Measurements from ENCODE around the gene TSPEAR. TPM values are rescaled to one million over a fixed set of nuclear protein-coding genes. Genes with fewer than 3 reads are reported as not detected.
A peak's percentile ranks its signal among the peaks of the same experiment; 100 is the strongest.

The TSPEAR gene
- polyA plus RNA-seq, 6 donors from 2014 or later, result not detected

- Mint-ChIP-seq H3K27me3 (peaks cover 21 to 62% (median 46%) of the 10 kb centered on the region in 3 donors), H3K4me1 (no peaks in the 10 kb centered on the region), H3K36me3 (no peaks in the 10 kb centered on the region), H3K9me3 (peaks cover 0 to 4% (median 0%) of the 10 kb centered on the region in 7 donors), H3K27ac (no peak overlapping the region), H3K4me3 (peak overlapping the region in 1 of 8 donors; percentile 47)
- ATAC-seq (ENCODE audit: low read depth in 2 of 2) (no peak), DNase-seq (no peak)
Observed at GRCh38 chr21:44534688-44535087, 176.7 kb downstream of the TSPEAR start.

- ATAC-seq (ENCODE audit: low read depth in 2 of 2), result no peak
- H3K36me3 Mint-ChIP-seq, result no peaks in the 10 kb centered on the region
- H3K27me3 Mint-ChIP-seq, result peaks cover 21 to 59% (median 40%) of the 10 kb centered on the region in 3 donors
- peaks cover 0 to 4% (median 0%) of the 10 kb centered on the region in 7 donors for H3K9me3 Mint-ChIP-seq
- H3K4me3 Mint-ChIP-seq, result no peak overlapping the region
- no peak overlapping the region for H3K27ac Mint-ChIP-seq
- no peak for DNase-seq
- no peaks in the 10 kb centered on the region for H3K4me1 Mint-ChIP-seq
Observed at GRCh38 chr21:44533891-44534627, 177.3 kb downstream of the TSPEAR start.

GRCh38 chr21:44533121-44533890, 178.1 kb downstream of the TSPEAR start:
- Mint-ChIP-seq H3K27me3 (peaks cover 21 to 55% (median 32%) of the 10 kb centered on the region in 3 donors), H3K27ac (no peak overlapping the region), H3K36me3 (no peaks in the 10 kb centered on the region), H3K4me3 (no peak overlapping the region), H3K9me3 (peaks cover 0 to 4% (median 0%) of the 10 kb centered on the region in 7 donors), H3K4me1 (no peaks in the 10 kb centered on the region)
- ATAC-seq (ENCODE audit: low read depth in 2 of 2) (no peak), DNase-seq (no peak)

- Mint-ChIP-seq H3K27ac (no peak overlapping the region), H3K4me3 (no peak overlapping the region), H3K4me1 (no peaks in the 10 kb centered on the region), H3K27me3 (peaks cover 21 to 49% (median 28%) of the 10 kb centered on the region in 3 donors), H3K36me3 (no peaks in the 10 kb centered on the region), H3K9me3 (peaks cover 0 to 4% (median 0%) of the 10 kb centered on the region in 7 donors)
- DNase-seq, result no peak
- ATAC-seq (ENCODE audit: low read depth in 2 of 2), result no peak
Observed at GRCh38 chr21:44532712-44533111, 178.7 kb downstream of the TSPEAR start.

- H3K9me3 Mint-ChIP-seq, result peaks cover 0 to 4% (median 0%) of the 10 kb centered on the region in 7 donors
- ATAC-seq (ENCODE audit: low read depth in 2 of 2) (no peak), DNase-seq (no peak)
- peaks cover 14 to 41% (median 20%) of the 10 kb centered on the region in 3 donors for H3K27me3 Mint-ChIP-seq
- H3K4me1 Mint-ChIP-seq, result no peaks in the 10 kb centered on the region
- no peak overlapping the region for H3K4me3 Mint-ChIP-seq
- no peaks in the 10 kb centered on the region for H3K36me3 Mint-ChIP-seq
- peak overlapping the region in 1 of 6 donors; percentile 66 for H3K27ac Mint-ChIP-seq
Observed at GRCh38 chr21:44531606-44532564, 179.5 kb downstream of the TSPEAR start.

- Mint-ChIP-seq H3K27me3 (peaks cover 6 to 37% (median 19%) of the 10 kb centered on the region in 3 donors), H3K36me3 (no peaks in the 10 kb centered on the region), H3K27ac (no peak overlapping the region), H3K4me3 (no peak overlapping the region), H3K9me3 (peaks cover 0 to 4% (median 0%) of the 10 kb centered on the region in 7 donors), H3K4me1 (no peaks in the 10 kb centered on the region)
- DNase-seq (no peak), ATAC-seq (ENCODE audit: low read depth in 2 of 2) (no peak)
Observed at GRCh38 chr21:44530903-44531605, 180.3 kb downstream of the TSPEAR start.

- Mint-ChIP-seq H3K36me3 (no peaks in the 10 kb centered on the region), H3K27me3 (peaks cover 5 to 36% (median 19%) of the 10 kb centered on the region in 3 donors), H3K27ac (peak overlapping the region in 1 of 6 donors; percentile 94), H3K4me1 (no peaks in the 10 kb centered on the region), H3K4me3 (peak overlapping the region in 1 of 8 donors; percentile 61), H3K9me3 (peaks cover 0 to 4% (median 0%) of the 10 kb centered on the region in 7 donors)
- DNase-seq (no peak), ATAC-seq (ENCODE audit: low read depth in 2 of 2) (no peak)
Observed at GRCh38 chr21:44530221-44530902, 181.0 kb downstream of the TSPEAR start.

- no peaks in the 10 kb centered on the region for H3K4me1 Mint-ChIP-seq
- H3K27ac Mint-ChIP-seq, result peak overlapping the region in 1 of 6 donors; percentile 94
- no peak overlapping the region for H3K4me3 Mint-ChIP-seq
- DNase-seq (no peak), ATAC-seq (ENCODE audit: low read depth in 2 of 2) (no peak)
- peaks cover 5 to 31% (median 19%) of the 10 kb centered on the region in 3 donors for H3K27me3 Mint-ChIP-seq
- peaks cover 0 to 3% (median 0%) of the 10 kb centered on the region in 7 donors for H3K9me3 Mint-ChIP-seq
- H3K36me3 Mint-ChIP-seq, result no peaks in the 10 kb centered on the region
Observed at GRCh38 chr21:44529503-44530125, 181.8 kb downstream of the TSPEAR start.

GRCh38 chr21:44529011-44529421, 182.4 kb downstream of the TSPEAR start:
- no peak overlapping the region for H3K4me3 Mint-ChIP-seq
- no peak for ATAC-seq (ENCODE audit: low read depth in 2 of 2)
- no peaks in the 10 kb centered on the region for H3K4me1 Mint-ChIP-seq
- no peak for DNase-seq
- peaks cover 0 to 3% (median 0%) of the 10 kb centered on the region in 7 donors for H3K9me3 Mint-ChIP-seq
- peak overlapping the region in 1 of 6 donors; percentile 42 for H3K27ac Mint-ChIP-seq
- peaks cover 5 to 30% (median 19%) of the 10 kb centered on the region in 3 donors for H3K27me3 Mint-ChIP-seq
- H3K36me3 Mint-ChIP-seq, result no peaks in the 10 kb centered on the region

- no peak overlapping the region for H3K4me3 Mint-ChIP-seq
- peaks cover 0 to 3% (median 0%) of the 10 kb centered on the region in 7 donors for H3K9me3 Mint-ChIP-seq
- no peaks in the 10 kb centered on the region for H3K4me1 Mint-ChIP-seq
- ATAC-seq (ENCODE audit: low read depth in 2 of 2) (no peak), DNase-seq (no peak)
- no peak overlapping the region for H3K27ac Mint-ChIP-seq
- H3K36me3 Mint-ChIP-seq, result no peaks in the 10 kb centered on the region
- H3K27me3 Mint-ChIP-seq, result peaks cover 5 to 30% (median 19%) of the 10 kb centered on the region in 3 donors
Observed at GRCh38 chr21:44528634-44528995, 182.8 kb downstream of the TSPEAR start.

- no peak overlapping the region for H3K4me3 Mint-ChIP-seq
- peaks cover 0 to 3% (median 0%) of the 10 kb centered on the region in 7 donors for H3K9me3 Mint-ChIP-seq
- peaks cover 5 to 30% (median 19%) of the 10 kb centered on the region in 3 donors for H3K27me3 Mint-ChIP-seq
- ATAC-seq (ENCODE audit: low read depth in 2 of 2) (no peak), DNase-seq (no peak)
- peak overlapping the region in 1 of 6 donors; percentile 59 for H3K27ac Mint-ChIP-seq
- no peaks in the 10 kb centered on the region for H3K36me3 Mint-ChIP-seq
- H3K4me1 Mint-ChIP-seq, result no peaks in the 10 kb centered on the region
Observed at GRCh38 chr21:44527983-44528633, 183.3 kb downstream of the TSPEAR start.
